CD4-positive, alpha-beta T cell treated with Interleukin-21 for 1 hour (primary cell): ENCODE measurements around the gene CNTNAP1.
A peak's percentile ranks its signal among the peaks of the same experiment; 100 is the strongest.
"Not testable (repeated sequence)": the region's sequence is repeated elsewhere in the genome, so short reads cannot be mapped to it uniquely, and the experiment has no call there.

Experiments used
- DNase-seq: peaks from one replicate; pipeline ENCODE4 v3.0.0-alpha.2; 2020

CNTNAP1 gene

GRCh38 chr17:42686520-42687128, 4.3 kb downstream of the CNTNAP1 start:
- DNase-seq: no peak

GRCh38 chr17:42687707-42688320, 5.5 kb downstream of the CNTNAP1 start:
- no peak for DNase-seq

GRCh38 chr17:42690596-42690995, 8.3 kb downstream of the CNTNAP1 start:
- no peak for DNase-seq

GRCh38 chr17:42691021-42691545, 8.8 kb downstream of the CNTNAP1 start:
- DNase-seq: no peak

- no peak for DNase-seq
Measured at GRCh38 chr17:42692489-42692888, 10.2 kb downstream of the CNTNAP1 start.

GRCh38 chr17:42694524-42694923, 12.2 kb downstream of the CNTNAP1 start:
- DNase-seq: no peak

- DNase-seq: no peak
Measured at GRCh38 chr17:42695500-42695899, 13.2 kb downstream of the CNTNAP1 start.

GRCh38 chr17:42697108-42697811, 14.9 kb downstream of the CNTNAP1 start:
- no peak for DNase-seq

- DNase-seq: no peak
Measured at GRCh38 chr17:42698736-42699414, 16.5 kb downstream of the CNTNAP1 start.

GRCh38 chr17:42699415-42699740, 17.0 kb downstream of the CNTNAP1 start:
- no peak for DNase-seq

GRCh38 chr17:42700586-42701289, 18.4 kb downstream of the CNTNAP1 start:
- no peak for DNase-seq

GRCh38 chr17:42702446-42702845, 20.1 kb downstream of the CNTNAP1 start:
- no peak for DNase-seq

- DNase-seq: no peak
Measured at GRCh38 chr17:42704490-42704836, 22.1 kb downstream of the CNTNAP1 start.

GRCh38 chr17:42704837-42705494, 22.6 kb downstream of the CNTNAP1 start:
- DNase-seq: no peak

- peak; percentile 66 for DNase-seq
Measured at GRCh38 chr17:42706732-42707131, 24.4 kb downstream of the CNTNAP1 start.

- DNase-seq: no peak
Measured at GRCh38 chr17:42708588-42708987, 26.3 kb downstream of the CNTNAP1 start.

GRCh38 chr17:42709561-42709960, 27.2 kb downstream of the CNTNAP1 start:
- no peak for DNase-seq

GRCh38 chr17:42720996-42721583, 38.8 kb downstream of the CNTNAP1 start:
- DNase-seq: peak; percentile 76

GRCh38 chr17:42723636-42724035, 41.3 kb downstream of the CNTNAP1 start:
- no peak for DNase-seq

GRCh38 chr17:42725143-42725542, 42.8 kb downstream of the CNTNAP1 start:
- DNase-seq: no peak

- DNase-seq: no peak
Measured at GRCh38 chr17:42740699-42741098, 58.4 kb downstream of the CNTNAP1 start.

- not testable (repeated sequence) for DNase-seq
Measured at GRCh38 chr17:42742916-42743315, 60.6 kb downstream of the CNTNAP1 start.
